OCI-M2 (cell line): Measurements from ENCODE around the gene SKP1.
"Not testable (repeated sequence)": the region's sequence is repeated elsewhere in the genome, so short reads cannot be mapped to it uniquely, and the experiment has no call there.

Source experiments
- DNase-seq: peaks from one replicate; lab custom pipeline; 2025; ENCODE audit not compliant: unreplicated experiment; lab: John Stamatoyannopoulos, UW

The SKP1 gene

GRCh38 chr5:134176511-134177368, at the start of gene SKP1:
Gene SKP1 (minus strand): TSS chr5:134176950. CDS start chr5:134174022, 2,928 bp downstream.
- DNase-seq: no peak

- peak; percentile 75 for DNase-seq
These were observed 49.2 kb upstream of the SKP1 start, which contains the start of gene PPP2CA for GRCh38 chr5:134225780-134226440. Gene PPP2CA (minus strand): TSS chr5:134226073. CDS start chr5:134225861, 212 bp downstream.

- no peak for DNase-seq
These were observed 48.4 kb upstream of the SKP1 start for GRCh38 chr5:134224888-134225779.

DNA sequence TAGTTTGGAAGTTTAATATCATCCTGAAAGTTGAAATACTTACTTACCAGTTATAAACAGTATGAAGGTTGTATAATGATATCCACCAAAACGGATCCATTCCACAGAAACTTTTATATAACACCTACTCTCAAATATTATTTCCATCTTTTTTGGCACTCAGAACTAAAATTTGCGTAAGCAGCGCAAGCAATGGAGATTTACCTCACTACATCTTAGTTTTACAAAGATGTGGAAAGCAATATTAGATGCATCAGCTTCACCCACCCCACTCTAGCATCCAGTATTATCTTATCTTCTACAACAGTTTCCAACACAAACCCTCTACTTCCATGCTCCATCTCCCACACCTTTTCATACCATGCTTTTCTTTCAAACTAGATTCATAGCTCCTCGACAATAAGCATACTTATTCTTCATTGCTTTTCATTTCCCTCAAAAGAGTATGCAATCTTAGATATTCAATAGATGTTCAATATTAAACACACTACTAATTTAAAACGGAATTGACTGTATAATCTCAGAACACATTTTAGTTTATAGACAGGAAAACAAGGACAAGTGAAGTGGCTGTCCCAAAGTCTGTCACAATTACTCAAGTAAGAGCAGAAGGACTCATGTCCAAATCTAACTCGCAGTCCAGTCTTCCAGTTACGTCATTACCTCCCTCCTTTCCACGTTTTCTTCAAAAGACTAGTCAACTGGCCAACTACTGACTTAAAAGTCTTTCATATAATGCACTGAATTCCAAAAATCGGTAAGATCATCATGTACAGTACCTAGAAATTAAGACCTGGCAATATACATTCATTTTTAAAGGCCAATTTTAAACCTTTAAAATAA, 46.9 kb upstream of the SKP1 start:
- DNase-seq: no peak

DNA sequence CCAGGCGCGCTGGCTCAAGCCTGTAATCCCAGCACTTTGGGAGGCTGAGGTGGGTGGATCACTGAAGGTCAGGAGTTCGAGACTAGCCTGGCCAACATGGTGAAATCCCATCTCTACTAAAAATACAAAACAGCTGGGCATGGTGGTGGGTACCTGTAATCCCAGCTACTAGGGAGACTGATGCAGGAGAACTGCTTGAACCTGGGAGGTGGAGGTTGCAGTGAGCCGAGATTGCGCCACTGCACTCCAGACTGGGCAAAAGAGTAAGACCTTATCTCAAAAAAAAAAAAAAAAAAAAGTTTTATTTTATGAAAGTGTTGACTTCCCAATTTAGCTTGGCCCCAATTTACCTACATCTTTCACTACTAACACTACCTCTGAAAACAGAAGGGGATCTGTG, 44.9 kb upstream of the SKP1 start:
- not testable (repeated sequence) for DNase-seq

GRCh38 chr5:134215757-134216156, 39.0 kb upstream of the SKP1 start:
- DNase-seq: no peak

- DNase-seq: not testable (repeated sequence)
These were observed 34.7 kb upstream of the SKP1 start for GRCh38 chr5:134211263-134212031.

GRCh38 chr5:134209477-134210245, 32.9 kb upstream of the SKP1 start:
- DNase-seq: no peak

DNA sequence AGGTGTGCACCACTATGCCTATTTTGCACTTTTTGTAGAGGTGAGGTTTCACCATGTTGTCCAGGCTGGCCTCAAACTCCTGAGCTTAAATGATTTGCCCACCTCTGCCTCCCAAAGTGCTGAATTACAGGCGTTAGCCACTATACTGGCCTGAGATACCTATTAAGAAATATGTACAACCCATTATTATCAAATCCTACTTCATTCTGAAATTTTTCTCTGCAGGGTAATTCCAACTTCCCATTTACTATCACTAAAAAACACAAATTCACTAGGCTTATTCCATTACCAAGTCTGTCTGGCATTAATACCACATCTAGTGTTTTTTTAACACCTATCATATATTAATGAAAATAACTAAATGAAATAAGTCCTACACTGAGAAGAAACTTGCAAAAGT, 30.9 kb upstream of the SKP1 start:
- DNase-seq: no peak

DNA sequence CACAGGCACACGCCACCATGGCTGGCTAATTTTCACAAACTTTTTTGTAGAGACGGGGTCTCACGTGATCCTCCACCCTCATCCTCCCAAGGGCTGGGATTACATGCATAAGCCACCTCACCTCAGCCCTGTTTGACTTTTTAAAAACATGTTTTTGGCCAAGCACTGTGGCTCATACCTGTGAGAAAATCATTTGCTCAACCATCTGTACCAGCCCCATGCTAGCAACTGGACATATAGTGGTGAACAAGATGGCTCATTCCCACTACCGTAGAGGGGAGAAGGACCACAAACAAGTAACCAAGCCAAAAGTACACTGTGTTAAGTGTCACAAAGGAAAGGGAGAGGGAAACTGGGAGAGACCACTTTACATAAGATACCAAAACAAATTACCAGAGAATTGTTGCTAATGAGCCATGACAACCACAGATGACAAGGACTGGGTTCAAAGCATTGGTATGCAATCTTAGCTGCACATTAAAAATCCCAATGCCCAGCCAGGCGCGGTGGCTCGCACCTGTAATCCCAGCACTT, 29.9 kb upstream of the SKP1 start:
- DNase-seq: no peak

GRCh38 chr5:134204575-134204974, 27.8 kb upstream of the SKP1 start:
- DNase-seq: no peak

GRCh38 chr5:134203630-134204029, 26.9 kb upstream of the SKP1 start:
- no peak for DNase-seq

DNA sequence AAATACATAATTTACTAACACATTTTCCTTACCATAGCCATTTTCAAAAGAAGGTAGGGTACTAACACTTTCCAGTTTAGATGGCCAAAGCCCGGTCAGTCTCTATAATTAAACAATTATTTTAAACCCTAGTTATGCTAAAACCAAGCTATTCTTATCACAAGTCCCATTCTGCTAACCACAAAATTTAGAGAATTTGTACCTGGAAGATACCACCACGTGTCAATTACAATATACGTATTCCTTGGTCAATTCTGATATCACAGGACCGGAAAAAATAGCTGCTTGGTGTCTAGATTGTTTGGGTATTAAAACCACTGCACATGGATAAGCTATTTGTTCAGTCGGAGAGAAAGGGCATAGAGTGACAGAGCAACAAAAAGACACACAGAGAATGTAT, 18.9 kb upstream of the SKP1 start:
- DNase-seq: no peak

DNA sequence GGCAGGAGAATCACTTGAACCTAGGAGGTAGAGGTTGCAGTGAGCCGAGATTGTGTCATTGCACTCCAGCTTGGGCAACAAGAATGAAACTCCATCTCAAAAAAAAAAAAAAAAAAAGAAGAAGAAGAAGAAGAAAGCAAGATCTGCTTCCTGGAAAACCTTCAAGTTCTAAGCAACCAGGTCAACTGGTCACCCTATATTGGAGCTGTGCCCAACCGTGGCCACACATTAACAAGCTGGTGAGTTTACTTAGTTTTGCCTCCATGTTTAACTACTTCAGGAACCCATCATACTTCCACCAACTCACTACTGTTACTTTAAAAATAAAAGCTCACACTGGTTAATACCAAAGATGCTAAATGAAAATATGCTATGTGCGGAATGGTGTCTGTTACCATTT, 12.3 kb upstream of the SKP1 start:
- DNase-seq: no peak

DNA sequence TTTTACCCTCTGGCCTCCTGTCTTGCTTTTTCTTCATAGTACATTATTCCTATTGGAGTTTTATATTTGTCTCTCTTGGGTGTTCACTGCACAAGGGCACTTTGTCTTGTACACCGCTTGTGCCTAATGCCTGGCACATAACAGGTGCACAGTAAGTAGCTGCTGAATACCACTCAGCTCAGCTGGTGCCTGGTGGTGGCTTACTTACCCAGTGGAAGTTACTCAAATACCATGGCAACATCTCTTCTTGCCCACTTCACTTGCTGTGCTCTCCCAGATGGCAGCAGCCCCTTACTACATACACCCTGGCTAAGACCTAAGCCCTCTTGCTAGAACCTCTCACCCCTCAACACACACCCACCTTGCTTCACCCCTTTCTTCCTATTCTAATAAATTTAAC, 11.3 kb upstream of the SKP1 start:
- no peak for DNase-seq

DNA sequence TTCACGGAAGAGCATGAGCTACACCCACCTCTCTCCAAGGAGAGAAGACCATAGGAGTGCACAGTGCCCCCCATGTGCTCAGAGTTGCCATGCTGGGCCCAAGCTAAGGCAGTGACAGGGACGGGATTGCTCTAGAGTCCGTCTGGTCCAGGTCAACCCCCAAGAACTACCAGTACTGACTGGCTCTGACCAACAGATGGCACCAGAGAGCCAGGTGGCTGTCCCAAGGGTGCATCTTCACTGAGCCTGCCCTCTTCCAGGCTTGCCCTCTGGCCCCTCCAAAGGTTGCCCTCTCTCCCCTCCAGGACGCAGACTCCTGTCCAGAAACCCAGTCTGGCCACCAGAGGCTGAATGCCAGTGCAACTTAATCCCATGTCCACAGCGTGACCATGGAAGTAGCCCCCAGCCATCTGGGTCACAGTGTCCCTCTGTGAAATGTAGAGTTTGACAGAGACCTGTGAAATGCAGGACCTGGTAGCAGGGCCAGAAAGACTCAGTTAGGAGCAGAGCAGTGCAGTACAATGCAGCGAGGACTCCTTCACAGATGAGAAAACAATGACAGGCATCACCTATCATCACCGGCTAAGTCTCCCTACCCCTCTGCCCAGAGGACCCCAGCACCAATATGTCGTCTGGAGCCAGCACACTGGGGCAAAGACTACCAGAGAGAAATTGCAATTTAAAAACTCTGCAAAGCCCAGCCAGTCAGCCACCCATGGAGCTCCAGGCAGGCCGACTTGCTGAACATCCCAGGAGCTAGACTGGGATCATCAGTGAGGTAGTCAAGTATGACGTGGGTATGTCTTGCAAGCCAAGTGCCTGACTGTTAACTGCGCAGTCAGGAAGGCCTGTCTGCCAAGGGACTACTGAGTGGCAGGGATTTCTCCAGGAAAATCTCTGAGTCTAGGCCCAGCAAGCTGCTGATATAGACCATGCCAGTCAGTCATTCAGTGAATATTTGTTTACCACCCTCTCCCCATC, 7.7 kb upstream of the SKP1 start:
- DNase-seq: no peak

DNA sequence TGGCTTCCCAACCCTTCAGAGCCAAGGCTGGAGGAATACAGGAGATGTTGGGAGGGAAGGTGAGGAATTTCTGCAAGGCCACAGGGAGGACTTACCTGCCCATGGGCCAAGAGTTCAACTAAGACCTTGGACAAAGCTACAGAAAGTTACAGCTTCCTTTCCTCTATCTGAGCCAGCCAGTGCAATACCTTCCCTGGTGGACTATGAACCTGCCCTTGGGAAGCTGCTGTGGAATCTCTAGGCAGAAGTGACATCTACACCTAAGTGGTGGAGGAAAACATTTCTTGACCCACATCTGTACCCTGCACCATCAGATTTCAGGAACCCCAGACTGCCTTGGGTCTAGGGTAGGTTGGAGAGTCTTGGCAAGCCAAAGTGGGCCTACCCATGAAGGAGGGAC, 6.7 kb upstream of the SKP1 start:
- no peak for DNase-seq

- no peak for DNase-seq
These were observed 1.3 kb upstream of the SKP1 start for GRCh38 chr5:134178096-134178419.
